GM12891 (cell line): Measurements from ENCODE around the gene SRP72.

Experiments
- POLR2A ChIP-seq: IDR thresholded peaks from 2 replicates; pipeline ENCODE4 v1.6.1; 2011; ENCODE audit warnings: low read depth, low read length, control low read depth
- POLR2AphosphoS5 ChIP-seq: IDR thresholded peaks from 2 replicates; pipeline ENCODE4 v1.6.1; 2011; ENCODE audit warnings: low read depth, low read length, control low read depth
- POU2F2 ChIP-seq: IDR thresholded peaks from 2 replicates; pipeline ENCODE4 v1.6.1; 2011; ENCODE audit warnings: low read depth, mild to moderate bottlenecking, control low read depth, low read length, moderate library complexity
- SPI1 ChIP-seq: IDR thresholded peaks from 2 replicates; pipeline ENCODE4 v1.6.1; 2011; ENCODE audit warnings: low read depth, low read length, control low read depth
- TAF1 ChIP-seq: IDR thresholded peaks from 2 replicates; pipeline ENCODE4 v1.6.1; 2011; ENCODE audit warnings: low read depth, low read length, control low read depth

- TF ChIP-seq POLR2AphosphoS5 (no peak), POLR2A (no peak), TAF1 (no peak), SPI1 (no peak), POU2F2 (no peak)
These were observed 73.4 kb downstream of the SRP72 start for GRCh38 chr4:56540826-56541225.
